ENCODE results near the gene CLEC20A.

- TF ChIP-seq POLR2A (IDR thresholded peaks at IDR 0.05): no peak
- TF ChIP-seq, protein P1, sequence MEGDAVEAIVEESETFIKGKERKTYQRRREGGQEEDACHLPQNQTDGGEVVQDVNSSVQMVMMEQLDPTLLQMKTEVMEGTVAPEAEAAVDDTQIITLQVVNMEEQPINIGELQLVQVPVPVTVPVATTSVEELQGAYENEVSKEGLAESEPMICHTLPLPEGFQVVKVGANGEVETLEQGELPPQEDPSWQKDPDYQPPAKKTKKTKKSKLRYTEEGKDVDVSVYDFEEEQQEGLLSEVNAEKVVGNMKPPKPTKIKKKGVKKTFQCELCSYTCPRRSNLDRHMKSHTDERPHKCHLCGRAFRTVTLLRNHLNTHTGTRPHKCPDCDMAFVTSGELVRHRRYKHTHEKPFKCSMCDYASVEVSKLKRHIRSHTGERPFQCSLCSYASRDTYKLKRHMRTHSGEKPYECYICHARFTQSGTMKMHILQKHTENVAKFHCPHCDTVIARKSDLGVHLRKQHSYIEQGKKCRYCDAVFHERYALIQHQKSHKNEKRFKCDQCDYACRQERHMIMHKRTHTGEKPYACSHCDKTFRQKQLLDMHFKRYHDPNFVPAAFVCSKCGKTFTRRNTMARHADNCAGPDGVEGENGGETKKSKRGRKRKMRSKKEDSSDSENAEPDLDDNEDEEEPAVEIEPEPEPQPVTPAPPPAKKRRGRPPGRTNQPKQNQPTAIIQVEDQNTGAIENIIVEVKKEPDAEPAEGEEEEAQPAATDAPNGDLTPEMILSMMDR (IDR thresholded peaks at IDR 0.05): no peak
Measured at GRCh38 chr1:178502856-178503255, 6.1 kb upstream of the CLEC20A start.

All from ovary (tissue), 3 donors.